ENCODE data around the gene IL15. TPM values are rescaled to one million over a fixed set of nuclear protein-coding genes. Genes with fewer than 3 reads are reported as not detected.

Gene IL15
- polyA plus RNA-seq, 10 donors, result 2.1 to 14.8 (median 7.2) TPM

DNA sequence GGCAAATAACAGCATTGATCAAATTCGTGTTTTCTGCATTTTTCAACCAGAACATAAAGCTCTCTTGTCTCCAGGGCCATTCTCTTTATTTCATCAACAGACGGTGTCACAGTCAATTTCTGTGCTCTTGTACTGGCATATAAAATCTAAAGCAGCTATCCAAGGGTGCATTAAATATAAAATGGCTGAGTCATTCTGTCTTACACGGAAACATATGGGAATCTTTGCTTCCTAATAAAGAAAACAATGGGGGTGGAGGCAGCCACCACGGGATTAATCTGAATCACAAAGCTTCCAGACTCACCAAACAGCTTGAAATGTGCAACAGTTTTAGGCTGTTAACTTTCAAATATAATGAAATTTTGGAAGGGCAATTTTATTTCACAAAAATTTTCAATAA is 132.6 kb downstream of the IL15 start:
- DNase-seq, result peak; percentile 2 to 60 (median 34)

DNA sequence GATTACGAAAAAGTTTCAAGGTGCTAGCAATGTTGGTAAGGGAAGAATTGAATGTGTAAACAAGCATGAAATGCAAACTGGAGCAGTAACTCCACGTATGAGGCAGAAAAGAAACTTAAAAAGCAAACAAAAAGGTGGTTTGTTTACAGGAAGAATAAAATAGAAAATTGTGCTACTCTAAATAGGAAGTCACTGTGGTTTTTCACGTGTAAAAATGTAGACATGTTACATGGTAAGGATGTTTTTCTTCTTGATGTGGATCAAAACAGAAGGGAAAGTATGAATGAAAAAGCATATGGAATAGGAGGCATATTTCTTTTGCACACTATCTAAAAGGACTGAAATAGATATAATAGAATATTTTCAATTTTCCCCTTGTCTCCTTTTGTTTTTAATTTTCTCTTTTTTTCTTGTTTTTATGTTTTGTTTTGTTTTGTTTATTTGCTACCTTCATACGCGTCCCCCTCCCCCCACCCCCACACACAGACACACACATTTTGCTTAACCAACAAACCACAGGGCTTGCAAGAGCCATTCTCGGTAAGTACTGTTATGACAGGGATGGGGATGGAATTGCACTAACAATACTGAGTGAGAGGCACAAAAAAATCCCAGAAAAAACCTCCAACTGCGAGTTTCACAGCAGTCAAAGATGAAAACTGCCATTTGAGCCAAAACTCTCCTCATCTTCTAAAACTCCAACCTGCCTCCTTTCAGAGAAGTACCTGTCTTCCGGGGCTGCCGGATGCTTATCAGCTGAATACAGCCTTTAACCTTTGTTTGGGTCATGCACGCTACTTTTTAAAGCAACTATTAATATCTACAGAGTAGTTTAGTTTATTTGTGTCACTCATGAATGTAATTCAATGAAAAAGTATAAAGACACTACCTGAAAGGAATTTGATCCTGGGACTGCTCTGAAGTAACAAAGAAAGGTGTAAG is 135.8 kb downstream of the IL15 start:
- DNase-seq, result no peak

DNA sequence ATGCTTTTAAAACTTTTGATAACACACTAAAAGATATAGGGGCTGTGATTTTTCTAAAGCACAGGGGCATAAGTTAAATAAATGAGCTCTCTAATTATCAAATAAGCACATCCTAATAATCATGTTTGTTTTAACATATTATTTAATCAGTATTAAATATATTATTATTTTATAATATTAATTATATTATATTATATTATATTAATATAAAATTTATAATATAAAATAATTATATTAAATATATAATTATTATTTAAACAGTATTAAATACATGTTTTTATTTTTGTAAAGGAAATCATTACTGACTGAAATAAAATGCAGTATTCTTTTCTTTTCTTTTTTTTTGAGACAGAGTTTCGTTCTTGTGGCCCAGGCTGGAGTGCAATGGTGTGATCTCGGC is 136.5 kb downstream of the IL15 start:
- DNase-seq, result no peak

DNA sequence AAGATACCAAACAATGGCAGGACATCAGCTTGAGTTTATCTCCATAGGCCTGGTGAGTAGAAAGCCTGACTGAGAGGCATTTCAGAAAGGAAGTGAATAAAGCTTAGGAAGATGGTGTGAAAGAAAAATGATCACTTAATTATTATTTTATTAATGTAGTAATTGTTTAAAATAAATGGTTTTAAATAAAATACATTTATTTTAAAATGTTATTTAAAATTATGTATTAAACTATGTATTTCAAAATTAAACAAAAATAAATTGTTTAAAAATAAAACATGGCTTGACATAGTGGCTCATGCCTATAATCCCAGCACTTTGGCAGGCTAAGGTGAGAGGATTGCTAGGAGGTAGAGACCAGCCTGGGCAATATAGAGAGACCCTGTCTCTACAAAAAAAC is 145.8 kb downstream of the IL15 start:
- DNase-seq, result no peak
